Tibial nerve (tissue), 3 donors: ENCODE data around the gene GNG12.

Experiments used
- POLR2A ChIP-seq, 2 donors: fragments of 450-650 bp; IDR thresholded peaks; one replicate each; pipeline ENCODE4 v1.6.1; 2017; ENCODE audit warnings: antibody characterized with exemption in 2 of 2, mild to moderate bottlenecking in 2 of 2, moderate library complexity in 2 of 2
- TF ChIP-seq, protein P1 (sequence below), 5 experiments: fragments of 200-600 bp in 3 of 5; fragments of 450-650 bp in 2 of 5; sonication (generic) in 3 of 5; IDR thresholded peaks; one replicate each; pipeline ENCODE4 v1.5.1; 2016 to 2019; ENCODE audit warnings: antibody characterized with exemption in 5 of 5, mild to moderate bottlenecking in 3 of 5, moderate library complexity in 2 of 5

DNA sequence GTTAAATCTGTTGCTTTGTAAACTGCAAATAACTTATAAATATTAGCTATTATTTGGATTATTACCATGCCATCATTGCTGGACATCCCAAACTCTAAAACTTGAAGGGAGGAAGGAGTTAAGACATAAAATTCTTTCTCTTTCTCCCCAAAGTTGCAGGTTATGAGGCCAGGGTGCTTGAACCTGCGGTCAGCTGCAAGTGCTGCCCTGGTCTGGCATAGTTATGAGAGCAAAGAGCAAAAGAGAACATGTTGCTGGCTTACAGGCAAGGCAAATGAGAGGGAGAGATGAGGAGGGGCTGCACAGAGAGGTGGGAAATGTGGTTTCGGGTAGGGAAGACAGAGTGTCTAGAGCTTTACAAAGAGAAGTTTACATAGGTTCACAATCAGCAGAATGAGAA, 117.4 kb downstream of the GNG12 start:
- TF ChIP-seq, protein P1, sequence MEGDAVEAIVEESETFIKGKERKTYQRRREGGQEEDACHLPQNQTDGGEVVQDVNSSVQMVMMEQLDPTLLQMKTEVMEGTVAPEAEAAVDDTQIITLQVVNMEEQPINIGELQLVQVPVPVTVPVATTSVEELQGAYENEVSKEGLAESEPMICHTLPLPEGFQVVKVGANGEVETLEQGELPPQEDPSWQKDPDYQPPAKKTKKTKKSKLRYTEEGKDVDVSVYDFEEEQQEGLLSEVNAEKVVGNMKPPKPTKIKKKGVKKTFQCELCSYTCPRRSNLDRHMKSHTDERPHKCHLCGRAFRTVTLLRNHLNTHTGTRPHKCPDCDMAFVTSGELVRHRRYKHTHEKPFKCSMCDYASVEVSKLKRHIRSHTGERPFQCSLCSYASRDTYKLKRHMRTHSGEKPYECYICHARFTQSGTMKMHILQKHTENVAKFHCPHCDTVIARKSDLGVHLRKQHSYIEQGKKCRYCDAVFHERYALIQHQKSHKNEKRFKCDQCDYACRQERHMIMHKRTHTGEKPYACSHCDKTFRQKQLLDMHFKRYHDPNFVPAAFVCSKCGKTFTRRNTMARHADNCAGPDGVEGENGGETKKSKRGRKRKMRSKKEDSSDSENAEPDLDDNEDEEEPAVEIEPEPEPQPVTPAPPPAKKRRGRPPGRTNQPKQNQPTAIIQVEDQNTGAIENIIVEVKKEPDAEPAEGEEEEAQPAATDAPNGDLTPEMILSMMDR (IDR thresholded peaks at IDR 0.05) = no peak
- no peak for TF ChIP-seq POLR2A (IDR thresholded peaks at IDR 0.05)
